ENCODE measurements around the gene ARRDC2.

GRCh38 chr19:17967257-17968051, 40.5 kb upstream of the ARRDC2 start:
- no peak for TF ChIP-seq CTCF (IDR thresholded peaks at IDR 0.05)
- TF ChIP-seq POLR2AphosphoS5 (IDR thresholded peaks at IDR 0.05; ENCODE audit: insufficient read depth in 1 of 2, low read depth in 1 of 2): no peak
- TF ChIP-seq POLR2A (IDR thresholded peaks at IDR 0.05): no peak

Measured in vagina (tissue), 2 donors.